Glomerular endothelial cell (primary cell): Measurements from ENCODE around the gene SVIL. TPM values are rescaled to one million over a fixed set of nuclear protein-coding genes. Genes with fewer than 3 reads are reported as not detected.
"Not testable (repeated sequence)": the region's sequence is repeated elsewhere in the genome, so short reads cannot be mapped to it uniquely, and the experiment has no call there.

ENCODE experiments used
- DNase-seq: peaks from one replicate; pipeline ENCODE4 v3.0.0-alpha.2; 2011; ENCODE audit warnings: low read depth, low spot score; ENCODE audit errors: extremely low read depth
- total RNA-seq: library from RNA; depleted of rRNA; stranded (reverse); fragments of >200 nt; gene quantifications from 2 replicates; pipeline ENCODE4 v1.2.3, GENCODE V29; 2015

SVIL gene
- total RNA-seq, 1 donor from 2014 or later: 126 TPM

DNA sequence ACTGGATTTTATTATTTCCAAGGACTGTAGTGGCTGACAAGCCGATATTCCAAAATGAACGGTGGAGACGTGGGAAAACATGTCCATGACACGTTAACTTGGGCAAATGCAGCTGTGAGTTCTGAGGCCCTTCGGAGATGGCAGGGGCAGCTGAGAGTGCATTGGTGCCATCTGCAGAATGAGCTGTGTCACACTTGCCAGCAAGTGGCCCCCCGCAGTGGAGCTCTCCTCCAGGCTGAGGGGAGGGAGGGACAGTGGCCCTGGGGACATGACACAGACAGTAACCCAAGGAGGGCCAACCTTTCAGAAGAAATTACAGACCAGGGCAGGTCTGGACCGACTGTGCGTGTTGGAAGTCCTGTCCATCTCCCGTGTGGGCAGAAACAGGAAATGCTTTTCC lies 139.4 kb downstream of the SVIL start:
- DNase-seq: no peak

DNA sequence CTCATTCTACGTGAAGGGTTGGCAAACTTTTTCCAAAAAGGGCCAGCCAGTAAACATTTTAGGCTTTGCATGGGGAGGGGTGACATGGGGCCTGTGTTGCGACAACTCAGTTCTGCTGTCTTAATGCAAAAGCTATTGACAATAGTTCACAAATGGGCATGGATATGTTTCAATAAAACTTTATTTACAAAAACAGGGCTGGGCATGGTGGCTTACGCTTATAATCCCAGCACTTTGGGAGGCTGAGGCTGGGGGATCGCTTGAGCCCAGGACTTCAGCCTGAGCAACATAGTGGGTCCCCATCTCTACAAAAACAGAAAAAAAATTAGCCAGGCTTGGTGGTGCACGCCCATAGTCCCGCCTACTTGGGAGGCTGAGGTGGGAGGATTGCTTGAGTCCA lies 141.1 kb downstream of the SVIL start:
- DNase-seq: no peak

- no peak for DNase-seq
These were observed 142.0 kb downstream of the SVIL start for GRCh38 chr10:29492774-29493173.

GRCh38 chr10:29491918-29492317 lies 142.9 kb downstream of the SVIL start:
- DNase-seq: no peak

GRCh38 chr10:29490781-29491280 lies 143.9 kb downstream of the SVIL start:
- not testable (repeated sequence) for DNase-seq

DNA sequence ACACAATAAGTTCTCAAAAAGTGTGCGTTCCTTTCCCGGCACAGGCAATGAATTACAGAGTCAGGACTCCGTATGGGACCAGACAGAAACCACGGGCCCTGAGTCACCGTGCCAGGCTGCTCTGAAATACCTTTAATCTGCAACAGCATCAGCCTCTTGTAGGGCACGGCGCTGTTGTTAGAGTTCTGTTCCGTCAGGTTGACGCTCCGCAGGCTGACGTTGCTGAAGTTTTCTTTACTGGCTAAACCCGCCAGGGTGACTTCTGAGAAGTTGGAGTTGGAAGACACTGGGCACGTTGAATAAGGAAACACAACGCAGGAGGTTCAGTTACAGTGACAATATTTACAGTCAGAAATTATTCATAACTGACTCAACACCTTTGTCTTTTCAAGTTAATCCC lies 146.3 kb downstream of the SVIL start:
- DNase-seq: not testable (repeated sequence)

DNA sequence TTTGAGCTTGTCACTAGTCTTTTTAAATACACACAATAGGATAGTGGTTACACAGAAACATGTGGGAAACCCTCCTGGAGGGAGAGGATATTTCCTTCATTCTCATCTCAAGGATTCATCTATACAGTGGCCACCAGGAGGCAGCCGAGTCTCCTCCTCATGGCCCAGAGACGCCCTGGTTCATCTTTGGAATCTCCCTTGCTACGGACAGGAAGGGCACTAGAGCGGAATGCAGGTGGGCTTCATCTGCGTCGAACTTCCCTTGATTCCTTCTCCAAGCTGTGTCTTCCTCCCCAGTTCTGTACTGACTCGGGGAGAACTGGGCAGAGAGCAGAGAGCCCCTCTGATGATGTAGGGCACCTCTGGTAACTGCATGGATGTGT lies 146.9 kb downstream of the SVIL start:
- not testable (repeated sequence) for DNase-seq

DNA sequence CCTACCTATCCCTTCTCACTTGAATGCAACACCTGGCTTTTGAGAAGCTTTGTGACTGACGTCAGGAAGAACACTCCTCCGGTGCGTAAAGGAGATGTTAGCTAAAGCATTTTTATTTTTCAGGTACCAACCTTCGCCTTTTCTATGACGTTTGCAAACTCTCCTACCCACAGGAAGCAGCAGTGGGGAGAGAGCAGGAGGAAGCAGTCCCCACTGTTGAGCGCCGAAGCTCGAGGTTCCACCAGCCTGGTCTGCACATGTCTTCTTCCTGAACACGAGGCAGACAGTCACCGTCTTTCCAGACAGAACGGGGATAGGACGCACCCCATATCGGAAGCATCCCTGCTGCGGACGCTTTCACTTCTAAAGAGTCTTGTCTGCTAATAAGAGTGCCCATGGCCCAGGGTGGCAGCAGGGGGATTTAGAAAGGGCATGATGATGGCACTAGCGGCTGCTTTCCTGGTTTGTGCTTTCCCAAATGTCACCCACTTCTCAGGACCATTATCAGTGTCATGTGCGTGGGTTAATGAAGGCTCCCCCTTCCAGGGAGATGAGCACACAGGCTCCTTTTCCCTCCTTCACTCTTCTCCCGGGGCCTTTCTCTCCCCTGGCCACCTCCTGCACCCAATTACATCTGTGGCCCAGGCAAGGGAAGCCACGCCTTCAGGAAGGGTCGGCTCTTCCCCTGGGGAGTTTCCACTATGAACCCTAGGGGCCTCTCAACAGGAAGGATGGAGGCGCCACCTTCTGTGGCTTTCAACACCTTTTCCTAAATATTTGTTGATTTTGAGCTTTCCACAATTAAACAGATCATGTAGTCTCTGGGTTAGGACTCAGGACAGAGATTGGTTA lies 147.5 kb downstream of the SVIL start:
- DNase-seq: not testable (repeated sequence)

DNA sequence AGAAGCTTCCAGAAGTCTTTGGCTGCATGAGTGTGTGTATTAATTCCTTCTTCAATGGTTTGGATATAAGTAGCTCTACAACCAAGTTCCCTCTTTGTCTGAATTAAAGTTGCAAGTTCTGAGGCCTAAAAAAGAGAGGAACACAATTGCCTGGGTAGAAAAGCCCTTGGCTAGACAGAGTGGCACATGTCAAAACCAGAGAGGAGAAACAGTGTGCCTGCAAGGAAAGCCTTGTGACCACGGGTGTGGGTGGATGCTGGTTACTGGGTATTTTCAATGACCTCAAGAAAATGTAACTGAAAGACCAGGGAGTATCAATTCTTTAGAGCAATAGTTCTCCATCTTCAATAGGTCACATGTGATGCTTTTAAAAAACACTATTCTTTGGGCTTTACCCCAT lies 148.3 kb downstream of the SVIL start:
- DNase-seq: no peak

DNA sequence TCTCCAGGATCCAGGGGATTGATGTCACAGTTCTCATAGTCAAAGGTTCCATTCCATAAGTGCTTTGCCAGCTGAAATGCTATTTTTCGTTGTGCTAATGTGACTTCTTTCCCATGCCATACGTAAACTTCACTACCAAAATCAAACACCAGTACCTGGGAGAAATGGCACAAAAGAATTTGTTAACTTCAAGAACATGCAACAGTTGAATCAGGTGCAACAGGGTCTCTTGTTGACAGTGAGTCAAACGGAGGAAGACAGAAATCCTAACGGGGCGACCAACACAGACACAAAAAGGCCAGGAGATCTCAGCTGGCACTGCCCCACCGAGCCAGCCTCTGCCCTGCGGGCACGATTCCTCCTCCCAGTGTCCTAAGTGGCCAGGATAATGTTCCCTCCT lies 150.1 kb downstream of the SVIL start:
- DNase-seq: not testable (repeated sequence)

DNA sequence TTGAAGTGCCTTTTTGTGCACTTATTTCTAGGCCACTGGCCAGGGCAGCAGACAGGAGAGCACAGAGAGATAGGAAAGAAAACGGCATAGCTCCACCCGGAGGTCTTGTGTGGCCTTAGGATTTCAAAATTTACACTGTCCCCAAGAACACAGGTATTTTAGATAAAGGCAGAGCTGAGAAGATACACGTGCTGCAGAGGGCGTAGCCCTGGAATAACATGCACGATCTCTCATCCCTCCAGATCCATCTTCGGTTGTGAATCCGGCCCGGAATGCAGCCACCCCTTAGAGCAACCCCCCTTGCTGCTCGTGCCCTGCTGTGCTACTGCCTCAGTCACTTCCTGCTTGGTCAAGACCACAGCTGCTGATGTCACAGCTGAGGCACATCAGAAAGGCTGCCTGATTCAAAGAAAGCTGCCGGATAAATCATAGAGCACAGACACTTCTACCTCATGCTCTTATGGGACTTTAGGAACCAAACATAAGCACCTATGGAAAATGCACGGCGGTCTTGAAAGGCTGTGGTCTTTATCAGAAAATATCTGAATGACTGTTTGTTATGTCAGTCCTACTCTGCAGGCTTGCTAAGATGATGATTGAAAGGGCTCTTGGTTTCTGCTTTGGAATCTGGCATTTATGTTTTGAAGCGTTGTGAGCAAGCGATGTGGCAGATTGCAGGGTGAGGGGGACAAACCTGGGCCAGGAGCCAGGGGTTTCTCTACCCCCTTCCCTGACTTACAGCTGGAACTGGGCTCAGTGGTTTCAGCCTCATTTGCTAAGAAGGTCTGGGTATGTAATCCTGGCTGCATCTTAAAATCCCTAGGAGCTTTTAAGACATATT lies 152.0 kb downstream of the SVIL start:
- DNase-seq: no peak

- DNase-seq: no peak
These were observed 152.8 kb downstream of the SVIL start for GRCh38 chr10:29481906-29482440.

- DNase-seq: no peak
These were observed 154.5 kb downstream of the SVIL start for GRCh38 chr10:29479981-29480954.

DNA sequence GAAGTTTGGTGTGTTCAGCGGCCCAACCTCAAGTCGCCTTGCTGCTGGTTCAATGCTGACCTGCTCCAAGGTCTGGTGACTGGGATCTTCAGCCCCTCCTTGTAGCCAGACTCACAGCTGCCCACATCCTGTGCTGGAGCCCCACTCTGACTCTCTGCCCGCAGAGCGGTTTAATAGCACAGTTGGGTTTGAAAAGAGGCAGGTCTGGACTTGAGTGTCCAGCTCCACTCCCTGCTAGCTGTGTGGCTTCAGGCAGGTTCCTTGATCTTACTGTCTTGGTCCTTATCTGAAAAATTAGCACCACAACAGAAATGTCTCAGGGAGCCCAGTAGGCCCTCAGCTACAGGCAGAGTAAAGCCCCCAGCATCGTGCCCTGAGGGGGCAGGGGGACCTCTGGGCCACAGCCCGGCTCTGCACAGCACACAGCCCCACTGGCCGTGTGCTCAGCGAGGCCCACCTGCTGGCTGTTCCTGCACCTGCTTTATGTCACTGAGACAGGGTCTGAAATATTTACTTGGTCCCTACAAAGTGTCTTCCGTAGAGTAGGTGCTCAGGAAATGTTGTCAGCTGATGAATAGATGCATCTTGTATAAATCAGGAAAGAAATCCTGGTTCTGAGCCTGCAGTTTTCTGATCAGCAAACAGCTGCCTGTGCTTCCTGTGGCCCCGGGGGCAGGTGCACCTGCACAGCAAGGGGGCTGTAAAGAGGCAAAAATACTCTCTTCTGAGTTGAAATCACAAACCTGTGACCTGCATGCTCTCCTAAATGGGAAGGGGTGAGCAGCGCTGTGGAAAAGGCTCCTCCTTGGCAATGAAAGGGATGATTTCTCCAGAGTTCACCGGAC lies 155.5 kb downstream of the SVIL start:
- no peak for DNase-seq

DNA sequence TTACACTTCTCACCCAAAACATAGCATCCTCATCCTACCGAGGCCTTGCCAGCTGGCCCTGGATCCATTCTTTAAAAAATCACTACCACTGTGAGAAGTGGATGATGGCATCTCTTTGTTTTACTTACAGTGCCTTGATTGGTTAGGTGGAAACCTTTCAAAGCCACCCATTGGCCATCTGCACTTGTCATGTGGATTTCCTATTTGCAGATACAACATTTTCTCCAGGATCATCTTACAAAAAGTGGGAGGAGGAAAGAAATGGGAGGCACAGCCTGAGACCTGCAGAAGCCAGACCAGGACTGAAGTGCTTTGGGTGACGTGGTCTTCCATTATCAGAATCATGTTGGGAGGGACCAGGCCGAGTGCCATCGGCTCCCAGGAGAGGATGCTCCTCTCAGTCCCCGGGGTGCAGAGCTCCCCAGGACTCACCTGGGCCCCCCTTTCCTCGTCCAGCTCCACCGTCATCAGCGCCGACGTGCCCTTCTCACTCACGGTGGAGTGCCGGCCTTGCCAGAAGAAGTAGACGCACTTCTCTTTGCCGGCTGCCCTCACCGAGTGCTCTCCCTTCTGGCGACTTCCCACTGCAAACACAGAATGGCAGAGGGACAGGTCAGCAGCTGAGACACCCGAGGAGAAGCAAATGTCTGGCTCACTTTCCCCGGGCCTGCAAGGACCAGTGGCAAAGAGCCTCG lies 161.2 kb downstream of the SVIL start:
- no peak for DNase-seq

DNA sequence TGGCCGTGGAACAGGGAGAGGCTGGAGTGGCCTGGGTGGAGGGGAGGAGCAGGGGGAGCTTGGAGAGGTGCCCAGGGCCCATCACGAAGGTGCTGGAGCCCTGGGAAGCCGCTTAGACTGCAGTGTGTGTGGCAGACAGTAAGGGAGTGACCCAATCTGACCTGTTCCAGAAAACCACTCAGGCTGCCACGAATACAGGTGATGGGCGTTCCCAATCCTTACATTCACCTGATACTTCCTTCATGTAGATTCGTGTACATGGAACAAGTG lies 161.7 kb downstream of the SVIL start:
- DNase-seq: no peak

DNA sequence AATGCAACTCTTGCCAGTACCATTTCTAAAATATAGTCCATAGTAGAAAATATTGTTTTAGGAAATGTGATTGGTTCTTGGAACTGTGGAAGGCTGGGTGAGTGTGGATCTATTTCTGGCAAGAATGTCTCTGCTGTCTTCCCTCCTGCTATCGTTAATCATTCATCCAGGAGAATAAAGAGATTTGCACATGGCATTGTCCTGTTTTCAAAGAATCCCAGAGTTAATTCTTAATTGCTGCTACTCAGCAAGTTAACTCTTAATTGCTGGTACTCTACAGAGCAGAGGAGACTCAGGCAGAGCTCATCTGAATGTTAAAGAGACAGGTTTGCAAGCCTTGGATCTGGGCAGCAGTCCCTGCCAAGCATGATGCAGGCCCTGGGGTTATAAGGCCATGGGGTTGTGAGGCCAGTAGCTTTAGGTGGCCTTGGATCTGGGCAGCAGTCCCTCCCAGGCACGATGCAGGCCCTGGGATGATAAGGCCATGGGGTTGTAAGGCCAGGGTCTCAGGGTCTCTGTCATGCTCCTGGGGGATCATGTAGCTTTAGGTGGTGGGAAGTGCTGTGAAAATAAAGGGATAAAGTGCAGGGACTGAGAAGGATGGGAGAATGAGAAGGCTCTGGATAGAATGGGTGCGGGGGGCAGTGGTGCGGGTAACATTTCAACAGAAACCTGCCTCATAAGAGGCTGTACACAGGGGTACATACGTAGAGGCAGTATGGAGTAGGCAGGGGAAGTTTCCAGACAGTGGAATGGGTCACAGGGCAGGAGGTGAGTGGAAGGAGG lies 162.3 kb downstream of the SVIL start:
- no peak for DNase-seq

GRCh38 chr10:29471544-29471859 lies 163.3 kb downstream of the SVIL start:
- DNase-seq: no peak
